H9 (cell line): ENCODE data around the gene PATE3. TPM values are rescaled to one million over a fixed set of nuclear protein-coding genes. Genes with fewer than 3 reads are reported as not detected.

ENCODE experiments used
- DNase-seq: peaks from one replicate; pipeline ENCODE4 v3.0.0-alpha.2; 2017
- H2AFZ ChIP-seq: one replicate; pipeline ENCODE4 v1.6.1; 2013; ENCODE audit warnings: mild to moderate bottlenecking, low read length, control low read depth, moderate library complexity
- H2AK5ac ChIP-seq: 2 replicates; pipeline ENCODE4 v1.6.1; 2013; ENCODE audit warnings: low read length, control low read depth, mixed read lengths; ENCODE audit not compliant: insufficient read length
- H2BK120ac ChIP-seq: one replicate; pipeline ENCODE4 v1.6.1; 2013; ENCODE audit warnings: low read depth, mild to moderate bottlenecking, low read length, control low read depth, inconsistent platforms; ENCODE audit not compliant: poor library complexity, severe bottlenecking
- H2BK12ac ChIP-seq: 2 replicates; pipeline ENCODE4 v1.6.1; 2013; ENCODE audit warnings: low read length, control low read depth, mixed read lengths, low read depth; ENCODE audit not compliant: insufficient read length
- H2BK15ac ChIP-seq: 2 replicates; pipeline ENCODE4 v1.6.1; 2013; ENCODE audit warnings: low read depth, low read length, control low read depth
- H2BK20ac ChIP-seq: one replicate; pipeline ENCODE4 v1.6.1; 2013; ENCODE audit warnings: low read depth, mild to moderate bottlenecking, low read length, control low read depth, inconsistent platforms; ENCODE audit not compliant: poor library complexity, severe bottlenecking
- H2BK5ac ChIP-seq: 2 replicates; pipeline ENCODE4 v1.6.1; 2013; ENCODE audit warnings: low read length, control low read depth, mixed read lengths; ENCODE audit not compliant: insufficient read length
- H3K14ac ChIP-seq: 2 replicates; pipeline ENCODE4 v1.6.1; 2013; ENCODE audit warnings: low read length, control low read depth; ENCODE audit not compliant: insufficient read depth
- H3K18ac ChIP-seq: 2 replicates; pipeline ENCODE4 v1.6.1; 2013; ENCODE audit warnings: low read depth, mild to moderate bottlenecking, mixed read lengths, low read length, control low read depth; ENCODE audit not compliant: insufficient read length
- H3K23ac ChIP-seq: 2 replicates; pipeline ENCODE4 v1.6.1; 2013; ENCODE audit warnings: low read length, control low read depth, mixed read lengths, low read depth; ENCODE audit not compliant: insufficient read length
- H3K23me2 ChIP-seq: 2 replicates; pipeline ENCODE4 v1.6.1; 2013; ENCODE audit warnings: low read depth, mild to moderate bottlenecking, mixed read lengths, low read length, control low read depth; ENCODE audit not compliant: insufficient read length, poor library complexity, severe bottlenecking
- H3K27ac ChIP-seq: 2 replicates; pipeline ENCODE4 v1.5.1; 2013; ENCODE audit warnings: low read length, control low read depth, mixed read lengths, low read depth; ENCODE audit not compliant: insufficient read length
- H3K27me3 ChIP-seq: 2 replicates; pipeline ENCODE4 v1.6.1; 2013; ENCODE audit warnings: low read length, control low read depth, inconsistent platforms; ENCODE audit not compliant: insufficient read depth
- H3K4ac ChIP-seq: 2 replicates; pipeline ENCODE4 v1.6.1; 2013; ENCODE audit warnings: low read depth, mild to moderate bottlenecking, control low read depth, inconsistent platforms, low read length, moderate library complexity
- H3K4me1 ChIP-seq: 2 replicates; pipeline ENCODE4 v1.6.1; 2013; ENCODE audit warnings: low read length, control low read depth, inconsistent platforms; ENCODE audit not compliant: insufficient read depth
- H3K4me2 ChIP-seq: 2 replicates; pipeline ENCODE4 v1.6.1; 2013; ENCODE audit warnings: low read length, control low read depth, mixed read lengths; ENCODE audit not compliant: insufficient read length, insufficient read depth
- H3K56ac ChIP-seq: 2 replicates; pipeline ENCODE4 v1.6.1; 2013; ENCODE audit warnings: low read depth, mild to moderate bottlenecking, mixed read lengths, low read length, control low read depth; ENCODE audit not compliant: insufficient read length
- H3K79me1 ChIP-seq: 2 replicates; pipeline ENCODE4 v1.6.1; 2013; ENCODE audit warnings: low read depth, mild to moderate bottlenecking, moderate library complexity, low read length, control low read depth, inconsistent platforms; ENCODE audit not compliant: insufficient read depth, poor library complexity, severe bottlenecking
- H3K79me2 ChIP-seq: 2 replicates; pipeline ENCODE4 v1.6.1; 2013; ENCODE audit warnings: low read length, control low read depth, inconsistent platforms; ENCODE audit not compliant: insufficient read depth
- H3K9ac ChIP-seq: 2 replicates; pipeline ENCODE4 v1.6.1; 2013; ENCODE audit warnings: low read length, control low read depth, mixed read lengths; ENCODE audit not compliant: insufficient read length; ENCODE audit errors: extremely low read depth
- H3K9me3 ChIP-seq: one replicate; pipeline ENCODE4 v1.6.1; 2013; ENCODE audit warnings: low read depth, low read length, inconsistent platforms; ENCODE audit not compliant: control insufficient read depth
- H3T11ph ChIP-seq: one replicate; pipeline ENCODE4 v1.6.1; 2013; ENCODE audit warnings: mild to moderate bottlenecking, low read length, control low read depth, inconsistent platforms
- H4K20me1 ChIP-seq: one replicate; pipeline ENCODE4 v1.6.1; 2013; ENCODE audit not compliant: control insufficient read depth, insufficient read length, insufficient read depth
- H4K5ac ChIP-seq: 2 replicates; pipeline ENCODE4 v1.6.1; 2013; ENCODE audit warnings: low read depth, mild to moderate bottlenecking, mixed read lengths, low read length, control low read depth; ENCODE audit not compliant: insufficient read length
- H4K8ac ChIP-seq: replicated peaks from 2 replicates; pipeline ENCODE4 v1.6.1; 2013; ENCODE audit warnings: low read length, control low read depth, mixed read lengths, low read depth; ENCODE audit not compliant: insufficient read length
- H4K91ac ChIP-seq: 2 replicates; pipeline ENCODE4 v1.6.1; 2013; ENCODE audit warnings: low read depth, mild to moderate bottlenecking, moderate library complexity, mixed read lengths, low read length, control low read depth; ENCODE audit not compliant: insufficient read length
- H3K27ac Mint-ChIP-seq, 3 experiments: 2 replicates in 2 of 3; 3 replicates in 1 of 3; pipeline ENCODE4 v1.8.0; 2020 to 2021; ENCODE audit warnings: mixed read lengths in 3 of 3, mild to moderate bottlenecking in 1 of 3, moderate library complexity in 1 of 3
- H3K27me3 Mint-ChIP-seq: 2 replicates; pipeline ENCODE4 v1.8.0; 2021; ENCODE audit warnings: low read depth, mild to moderate bottlenecking, moderate library complexity, mixed read lengths
- H3K36me3 Mint-ChIP-seq, 3 experiments: 2 replicates in 2 of 3; 3 replicates in 1 of 3; pipeline ENCODE4 v1.8.0; 2020 to 2021; ENCODE audit warnings: low read depth in 3 of 3, mixed read lengths in 3 of 3; ENCODE audit not compliant: insufficient read depth in 1 of 3
- H3K4me1 Mint-ChIP-seq, 2 experiments: 2 replicates each; pipeline ENCODE4 v1.8.0; 2020; ENCODE audit warnings: mixed read lengths in 2 of 2
- H3K4me3 Mint-ChIP-seq, 2 experiments: 2 replicates in 1 of 2; 3 replicates in 1 of 2; pipeline ENCODE4 v1.8.0; 2020 to 2021; ENCODE audit warnings: mild to moderate bottlenecking in 2 of 2, mixed read lengths in 2 of 2, moderate library complexity in 1 of 2
- H3K9me3 Mint-ChIP-seq, 2 experiments: 2 replicates in 1 of 2; 3 replicates in 1 of 2; pipeline ENCODE4 v1.8.0; 2020; ENCODE audit warnings: mild to moderate bottlenecking in 2 of 2, mixed read lengths in 2 of 2, moderate library complexity in 1 of 2
- WGBS: extraction: QIAGEN DNeasy Blood & Tissue Kit; methylation state at CpG from one replicate; pipeline ENCODE4 v1.1.7; 2013; ENCODE audit warnings: missing lambda C conversion rate, low lambda C conversion rate, mixed read lengths; ENCODE audit not compliant: insufficient read length; ENCODE audit errors: extremely low coverage; 5-methylcytosine and 5-hydroxymethylcytosine counted together
- total RNA-seq: library from RNA; stranded (reverse); gene quantifications from 2 replicates; pipeline ENCODE4 v1.2.1, GENCODE V29; 2021
- TF ChIP-seq, protein P1 (sequence below): fragments of 200-600 bp; sonication (generic); conservative IDR thresholded peaks from 3 replicates; pipeline ENCODE4 v1.8.0; 2021; ENCODE audit warnings: antibody characterized with exemption, mild to moderate bottlenecking

Gene PATE3
- total RNA-seq, 1 experiment from 2014 or later = not detected

DNA sequence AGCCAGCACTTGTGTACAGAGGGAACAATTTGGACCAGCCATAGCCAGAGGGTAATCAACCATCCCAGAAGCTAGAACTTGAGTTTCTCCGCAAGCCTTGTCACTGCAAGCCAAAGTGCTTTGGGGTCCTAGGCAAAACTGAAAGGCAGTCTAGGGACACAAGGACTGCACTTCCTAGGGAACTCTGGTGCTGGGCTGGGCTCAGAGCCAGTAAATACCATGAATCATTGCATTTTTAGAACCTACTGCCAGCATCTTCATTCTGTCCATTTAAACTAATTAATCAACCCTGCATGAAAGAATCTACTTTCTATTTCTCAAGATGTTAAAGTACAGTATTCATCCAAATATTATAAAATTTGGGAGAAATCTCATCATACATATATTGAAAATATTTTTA is 20.0 kb downstream of the PATE3 start:
- peaks cover 5 to 11% of the 10 kb centered on the region in 2 experiments for H3K9me3 Mint-ChIP-seq
- Histone ChIP-seq H3K79me1 (no peaks in the 10 kb centered on the region), H4K8ac (no peak overlapping the region), H3K14ac (no peak overlapping the region), H2BK15ac (no peak overlapping the region), H3K4me2 (no peak overlapping the region), H2AFZ (no peak overlapping the region), H3K4ac (no peak overlapping the region), H3K18ac (no peak overlapping the region), H3K9ac (no peak overlapping the region), H3K79me2 (no peaks in the 10 kb centered on the region), H3T11ph (no peak overlapping the region), H3K23me2 (no peaks in the 10 kb centered on the region), H3K27me3 (no peaks in the 10 kb centered on the region), H3K23ac (no peak overlapping the region), H2BK20ac (no peak overlapping the region), H2AK5ac (no peak overlapping the region), H3K4me1 (no peaks in the 10 kb centered on the region), H2BK5ac (no peak overlapping the region), H2BK120ac (no peak overlapping the region), H3K56ac (no peak overlapping the region), H4K5ac (no peak overlapping the region), H2BK12ac (no peak overlapping the region), H4K91ac (no peak overlapping the region), H3K9me3 (no peaks in the 10 kb centered on the region), H4K20me1 (no peaks in the 10 kb centered on the region), H3K27ac (no peak overlapping the region)
- TF ChIP-seq, protein P1, sequence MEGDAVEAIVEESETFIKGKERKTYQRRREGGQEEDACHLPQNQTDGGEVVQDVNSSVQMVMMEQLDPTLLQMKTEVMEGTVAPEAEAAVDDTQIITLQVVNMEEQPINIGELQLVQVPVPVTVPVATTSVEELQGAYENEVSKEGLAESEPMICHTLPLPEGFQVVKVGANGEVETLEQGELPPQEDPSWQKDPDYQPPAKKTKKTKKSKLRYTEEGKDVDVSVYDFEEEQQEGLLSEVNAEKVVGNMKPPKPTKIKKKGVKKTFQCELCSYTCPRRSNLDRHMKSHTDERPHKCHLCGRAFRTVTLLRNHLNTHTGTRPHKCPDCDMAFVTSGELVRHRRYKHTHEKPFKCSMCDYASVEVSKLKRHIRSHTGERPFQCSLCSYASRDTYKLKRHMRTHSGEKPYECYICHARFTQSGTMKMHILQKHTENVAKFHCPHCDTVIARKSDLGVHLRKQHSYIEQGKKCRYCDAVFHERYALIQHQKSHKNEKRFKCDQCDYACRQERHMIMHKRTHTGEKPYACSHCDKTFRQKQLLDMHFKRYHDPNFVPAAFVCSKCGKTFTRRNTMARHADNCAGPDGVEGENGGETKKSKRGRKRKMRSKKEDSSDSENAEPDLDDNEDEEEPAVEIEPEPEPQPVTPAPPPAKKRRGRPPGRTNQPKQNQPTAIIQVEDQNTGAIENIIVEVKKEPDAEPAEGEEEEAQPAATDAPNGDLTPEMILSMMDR = no peak
- no peak overlapping the region for H3K27ac Mint-ChIP-seq
- peaks cover 2% of the 10 kb centered on the region; the same call in 1 of the 2 replicates for H3K27me3 Mint-ChIP-seq
- WGBS = no CpG with 5 or more reads among the region's 1 CpG
- H3K4me1 Mint-ChIP-seq = no peaks in the 10 kb centered on the region
- DNase-seq = no peak
- H3K4me3 Mint-ChIP-seq = no peak overlapping the region
- peaks cover 0 to under 1% (median 0%) of the 10 kb centered on the region in 3 experiments; a peak in 2 of 7 replicates for H3K36me3 Mint-ChIP-seq
